ENCODE results near the gene TMEM254.
"Not testable (repeated sequence)": the region's sequence is repeated elsewhere in the genome, so short reads cannot be mapped to it uniquely, and the experiment has no call there.

GRCh38 chr10:80038226-80038625 lies 40.2 kb upstream of the TMEM254 start:
- TF ChIP-seq, protein P1, sequence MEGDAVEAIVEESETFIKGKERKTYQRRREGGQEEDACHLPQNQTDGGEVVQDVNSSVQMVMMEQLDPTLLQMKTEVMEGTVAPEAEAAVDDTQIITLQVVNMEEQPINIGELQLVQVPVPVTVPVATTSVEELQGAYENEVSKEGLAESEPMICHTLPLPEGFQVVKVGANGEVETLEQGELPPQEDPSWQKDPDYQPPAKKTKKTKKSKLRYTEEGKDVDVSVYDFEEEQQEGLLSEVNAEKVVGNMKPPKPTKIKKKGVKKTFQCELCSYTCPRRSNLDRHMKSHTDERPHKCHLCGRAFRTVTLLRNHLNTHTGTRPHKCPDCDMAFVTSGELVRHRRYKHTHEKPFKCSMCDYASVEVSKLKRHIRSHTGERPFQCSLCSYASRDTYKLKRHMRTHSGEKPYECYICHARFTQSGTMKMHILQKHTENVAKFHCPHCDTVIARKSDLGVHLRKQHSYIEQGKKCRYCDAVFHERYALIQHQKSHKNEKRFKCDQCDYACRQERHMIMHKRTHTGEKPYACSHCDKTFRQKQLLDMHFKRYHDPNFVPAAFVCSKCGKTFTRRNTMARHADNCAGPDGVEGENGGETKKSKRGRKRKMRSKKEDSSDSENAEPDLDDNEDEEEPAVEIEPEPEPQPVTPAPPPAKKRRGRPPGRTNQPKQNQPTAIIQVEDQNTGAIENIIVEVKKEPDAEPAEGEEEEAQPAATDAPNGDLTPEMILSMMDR (IDR thresholded peaks at IDR 0.05 in 4 of 5, conservative IDR thresholded peaks at IDR 0.05 in 1 of 5) = not testable (repeated sequence)
- not testable (repeated sequence) for TF ChIP-seq POLR2A (IDR thresholded peaks at IDR 0.05)

Measured in gastrocnemius medialis (tissue), 4 donors.